Measurements from ENCODE around the gene LAMA2.

Gene LAMA2

DNA sequence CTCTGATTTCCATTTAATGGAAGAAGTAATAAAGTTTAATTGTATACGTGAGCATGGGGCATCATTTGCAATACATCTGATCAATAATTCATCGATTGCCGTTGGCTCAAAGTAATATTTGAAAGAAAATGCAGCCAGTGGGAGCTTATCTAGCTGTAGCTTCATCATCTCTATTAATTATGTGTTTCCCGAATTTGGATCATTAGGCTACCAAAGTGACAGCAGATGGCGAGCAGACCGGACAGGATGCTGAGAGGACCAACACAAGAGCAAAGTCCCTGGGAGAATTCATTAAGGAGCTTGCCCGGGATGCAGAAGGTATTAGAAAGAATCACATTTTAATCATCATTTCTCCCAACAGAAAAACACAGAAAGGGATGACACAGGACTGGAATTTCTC lies 500.0 kb downstream of the LAMA2 start:
- DNase-seq, result peak; percentile 61

DNA sequence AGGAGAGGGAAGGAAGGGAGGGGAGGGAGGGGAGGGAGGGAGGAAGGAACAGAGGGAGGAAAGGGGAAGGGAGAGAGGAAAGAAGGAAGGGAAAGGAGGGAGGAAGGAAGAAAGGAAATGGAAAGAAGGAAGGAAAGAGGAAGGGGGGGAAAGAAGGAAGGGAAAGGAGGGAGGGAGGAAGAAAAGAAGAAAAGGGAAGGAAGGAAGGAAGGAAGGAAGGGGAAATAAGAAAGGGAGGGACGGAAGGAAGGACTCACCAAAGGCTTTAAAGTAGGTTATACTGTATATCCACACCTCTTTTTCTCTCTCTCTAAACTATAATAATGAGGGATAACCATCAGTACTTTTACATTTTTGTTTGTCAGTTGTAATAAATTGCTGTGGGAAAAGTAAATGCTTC lies 502.2 kb downstream of the LAMA2 start:
- DNase-seq, result no peak

DNA sequence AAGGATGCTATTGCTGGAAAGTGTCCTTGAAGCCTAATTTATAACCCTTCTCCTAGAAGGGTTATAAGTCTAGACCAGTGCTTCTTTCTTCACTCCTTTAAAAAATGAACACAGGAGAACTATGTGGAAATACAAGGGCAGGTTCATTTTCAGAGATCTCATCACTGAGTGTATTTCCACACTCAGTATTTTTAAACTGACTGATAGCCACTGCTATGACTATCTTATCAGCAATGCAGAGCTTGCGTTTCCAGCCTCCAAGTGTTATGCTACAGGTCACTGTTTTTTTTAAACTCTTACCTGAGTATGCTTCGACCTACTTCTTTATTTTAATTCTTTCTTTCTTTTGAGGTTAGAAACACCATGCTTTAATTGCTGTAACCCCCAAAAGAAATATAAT lies 508.0 kb downstream of the LAMA2 start:
- no peak for DNase-seq

DNA sequence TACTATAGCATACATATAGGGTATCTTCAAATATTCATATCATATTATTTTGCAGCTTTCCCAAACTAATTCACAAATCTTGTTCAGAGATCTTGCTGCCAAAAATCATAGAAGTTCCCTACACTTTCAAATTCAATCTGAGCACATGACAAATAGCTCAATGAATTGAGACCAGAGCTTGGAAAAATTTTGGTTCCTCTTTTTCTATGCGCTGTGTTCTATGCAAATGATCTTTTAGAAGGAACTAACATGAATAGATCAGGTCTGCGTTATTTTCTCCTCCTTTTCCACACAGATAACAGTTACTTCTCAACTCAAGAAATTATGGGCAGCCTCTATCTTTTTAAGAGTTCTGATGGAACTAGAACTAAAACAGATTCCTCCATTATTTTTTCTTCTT lies 510.7 kb downstream of the LAMA2 start:
- DNase-seq, result no peak

DNA sequence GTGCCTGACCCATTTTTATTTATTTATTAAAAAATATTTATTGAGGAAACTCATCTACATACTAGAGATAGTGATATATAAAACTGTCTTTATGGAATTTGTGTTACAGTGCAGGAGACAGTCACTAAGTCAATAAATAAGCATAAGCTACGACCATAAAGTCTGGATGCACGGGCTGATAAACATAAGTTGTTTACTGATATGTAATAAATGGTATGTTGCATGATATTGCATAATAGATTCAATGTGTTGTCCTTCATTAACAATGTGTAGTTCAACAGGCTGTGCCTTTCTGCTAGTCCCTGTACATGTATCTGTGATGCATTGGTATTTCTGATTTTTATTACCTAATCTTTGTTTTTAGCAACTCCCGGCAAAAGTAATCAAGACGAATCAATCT lies 515.8 kb downstream of the LAMA2 start:
- DNase-seq, result no peak

DNA sequence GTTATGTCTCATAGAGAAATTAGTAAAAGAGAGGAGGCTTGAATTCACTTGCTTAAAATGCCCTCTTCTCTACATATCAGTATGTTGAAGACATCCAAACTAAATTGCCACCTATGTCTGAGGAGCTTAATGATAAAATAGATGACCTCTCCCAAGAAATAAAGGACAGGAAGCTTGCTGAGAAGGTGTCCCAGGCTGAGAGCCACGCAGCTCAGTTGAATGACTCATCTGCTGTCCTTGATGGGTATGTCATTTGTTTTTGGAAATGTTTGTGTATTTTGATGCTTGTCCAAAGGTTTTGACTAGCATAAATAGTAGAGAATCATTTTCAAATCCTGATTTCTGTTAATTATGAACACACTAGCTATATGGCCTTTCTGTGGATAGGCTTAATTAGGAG lies 519.3 kb downstream of the LAMA2 start:
- DNase-seq, result no peak

DNA sequence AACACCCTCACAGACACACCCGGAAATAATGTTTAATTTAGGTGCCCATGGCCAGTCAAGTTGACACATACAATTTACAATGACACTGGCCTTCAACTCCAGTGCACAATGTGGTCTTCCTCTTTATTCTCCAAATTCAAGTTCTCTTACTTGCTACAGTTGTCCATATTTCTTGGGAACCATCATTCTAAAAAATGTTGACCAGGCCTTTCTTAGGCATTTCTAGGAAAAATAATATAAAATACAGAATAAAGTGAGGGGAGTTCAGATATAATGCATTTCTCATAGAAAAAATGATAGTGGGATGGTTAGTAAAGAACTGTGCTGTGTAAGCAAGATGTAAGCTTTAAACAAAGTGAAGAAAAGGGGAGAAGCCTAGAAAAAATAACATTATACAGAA lies 528.2 kb downstream of the LAMA2 start:
- DNase-seq, result no peak

DNA sequence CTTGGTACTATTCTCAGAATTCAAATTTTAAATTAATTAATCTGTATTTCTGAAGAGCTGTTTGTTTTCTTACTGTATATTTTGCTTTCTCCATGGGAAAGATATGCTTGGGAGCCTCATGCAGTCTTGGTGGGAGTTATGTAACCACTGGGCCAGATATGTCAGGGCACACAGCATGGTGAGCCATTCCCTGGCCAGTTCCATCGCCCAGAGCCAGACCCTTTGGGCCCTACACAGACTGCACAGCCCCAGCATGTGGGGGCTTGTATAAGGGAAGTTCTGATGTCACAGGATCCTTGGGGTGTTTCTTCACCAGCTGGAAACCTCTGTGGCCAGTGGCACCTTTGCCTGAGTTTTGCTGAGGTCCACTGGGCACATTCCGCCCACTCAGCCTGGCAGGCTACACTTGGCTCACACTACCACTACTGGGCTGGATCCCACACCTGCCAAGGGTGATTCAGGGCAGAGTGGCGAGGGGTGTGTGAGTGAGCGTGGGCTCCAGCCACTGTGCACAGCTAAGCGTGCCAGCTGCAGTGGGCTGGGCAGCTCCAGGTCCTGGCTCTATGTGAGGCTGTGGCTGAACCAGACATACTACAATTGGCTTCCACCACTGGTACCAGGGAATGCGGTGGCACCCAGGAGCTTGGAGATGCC lies 533.5 kb downstream of the LAMA2 start:
- no peak for DNase-seq

DNA sequence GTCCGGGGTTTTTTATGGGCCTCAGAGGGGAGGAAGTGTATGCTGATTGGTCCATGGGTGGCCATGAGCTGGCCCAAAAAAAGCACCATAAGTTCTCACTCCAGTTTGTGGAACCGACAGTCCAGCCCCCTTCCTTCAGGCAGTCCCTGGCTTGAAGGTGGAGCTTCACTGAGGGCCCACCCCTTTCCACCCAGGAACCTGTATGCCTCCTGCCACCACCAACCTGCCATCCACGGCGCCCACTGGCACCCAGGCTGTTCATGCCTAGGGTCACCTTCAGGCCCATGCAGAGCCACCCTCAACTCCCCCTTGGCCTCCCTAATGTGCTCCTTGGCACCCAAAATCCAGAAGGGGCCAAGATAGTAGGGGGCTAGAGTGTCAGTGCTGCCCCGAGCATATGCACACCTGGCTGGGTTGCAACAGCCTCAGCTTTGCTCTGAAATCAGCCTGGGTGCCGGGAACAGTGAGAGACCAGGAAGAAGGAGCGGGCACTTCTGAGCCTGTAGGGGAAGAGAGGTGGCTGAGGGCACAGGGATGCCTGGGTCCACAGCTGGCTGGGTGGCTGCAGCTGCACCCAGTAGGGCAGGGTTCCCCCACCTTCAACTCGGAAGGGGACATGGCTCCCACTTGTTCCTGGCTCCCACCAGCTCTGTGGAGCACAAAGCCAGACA lies 534.6 kb downstream of the LAMA2 start:
- no peak for DNase-seq

DNA sequence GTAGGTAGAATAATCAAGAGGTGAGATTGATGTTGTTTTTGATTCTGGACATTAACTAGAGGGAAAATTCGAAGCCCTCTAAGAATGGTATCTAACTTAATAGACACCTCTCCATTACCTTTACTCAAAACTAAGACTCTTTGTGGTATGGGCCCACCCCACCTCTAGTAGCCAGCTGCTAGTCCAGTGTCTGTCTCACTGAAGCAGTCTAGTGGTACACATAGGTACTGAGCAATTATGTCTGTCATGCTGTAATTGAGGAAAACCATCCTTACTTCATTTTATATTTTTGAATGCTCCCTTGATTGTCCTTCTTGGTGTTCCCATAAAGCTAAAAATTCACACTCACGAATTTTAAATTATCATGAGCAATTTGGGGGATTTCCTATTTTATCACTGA lies 536.4 kb downstream of the LAMA2 start:
- no peak for DNase-seq

DNA sequence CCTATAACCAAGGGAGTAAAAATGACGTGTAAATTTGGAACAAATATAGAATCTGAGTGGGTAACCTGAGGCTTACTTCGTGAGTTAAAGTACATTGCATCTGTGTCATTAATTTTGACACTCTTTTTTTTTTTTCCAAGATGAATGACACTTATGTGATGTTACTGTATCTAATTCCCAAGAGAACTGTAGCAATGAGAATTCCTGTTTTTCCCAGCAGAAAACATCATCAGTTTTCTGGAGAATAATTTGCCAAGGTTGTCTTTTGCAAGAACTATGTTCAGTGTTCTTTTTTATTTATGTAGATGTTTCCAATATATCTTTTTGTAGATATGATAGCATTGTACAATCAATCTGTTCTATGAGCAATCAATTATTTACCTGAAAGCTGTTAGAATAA lies 543.4 kb downstream of the LAMA2 start:
- DNase-seq, result no peak

DNA sequence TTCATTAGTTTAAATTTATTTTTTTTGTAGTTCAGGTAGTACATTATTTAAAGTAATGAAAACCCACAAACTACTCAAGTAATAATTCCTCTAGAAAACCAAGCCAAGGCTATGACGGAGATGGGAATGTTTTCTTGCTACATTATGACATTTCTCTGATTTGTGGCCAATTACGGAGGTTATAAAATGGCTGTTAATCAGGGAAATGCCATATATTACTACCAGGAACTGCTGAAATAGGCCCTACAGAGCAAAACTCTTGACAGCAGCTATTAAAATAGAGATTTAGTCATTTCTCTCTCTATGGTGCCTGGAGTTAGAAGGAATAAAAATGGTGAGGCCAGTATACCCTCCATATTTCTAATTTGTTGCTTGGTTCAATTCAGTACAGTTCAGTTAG lies 547.0 kb downstream of the LAMA2 start:
- no peak for DNase-seq

DNA sequence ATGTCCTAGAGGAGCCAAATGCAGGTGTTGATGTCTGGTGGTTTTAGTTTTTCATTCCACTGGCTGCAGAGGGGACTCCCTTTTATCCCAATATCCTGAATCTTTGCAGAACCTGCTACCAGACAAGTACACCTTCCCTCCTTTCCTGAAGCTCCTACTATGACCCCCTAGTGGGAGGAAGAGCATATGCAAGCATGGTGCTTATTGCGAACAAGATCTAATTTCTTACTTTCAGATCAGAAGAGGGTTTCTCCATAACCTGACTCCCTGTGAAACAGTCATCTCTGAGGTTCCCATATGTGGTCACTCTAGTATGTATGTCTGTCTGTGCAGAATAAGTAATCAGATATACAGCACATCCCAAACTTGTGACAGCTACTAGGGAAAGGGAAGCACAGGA lies 549.8 kb downstream of the LAMA2 start:
- DNase-seq, result no peak

DNA sequence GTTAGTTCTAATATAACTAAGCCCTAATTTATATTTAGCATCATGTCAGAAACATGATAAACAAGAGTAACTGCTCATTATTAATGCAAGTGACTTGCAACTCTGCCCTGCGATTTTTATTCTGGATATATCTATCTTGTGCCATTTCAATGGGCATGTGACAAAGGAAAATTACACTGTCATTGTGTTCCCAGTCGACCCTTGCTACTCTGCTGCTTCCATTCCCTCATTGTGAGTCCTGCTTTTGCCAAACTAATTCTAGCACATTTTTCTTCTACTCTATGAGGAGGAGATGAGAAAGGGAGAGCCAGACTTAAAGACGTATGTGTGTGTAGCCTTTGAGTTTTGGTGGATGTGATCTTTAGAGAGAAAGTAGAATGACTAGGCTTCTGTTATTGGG lies 551.2 kb downstream of the LAMA2 start:
- no peak for DNase-seq

DNA sequence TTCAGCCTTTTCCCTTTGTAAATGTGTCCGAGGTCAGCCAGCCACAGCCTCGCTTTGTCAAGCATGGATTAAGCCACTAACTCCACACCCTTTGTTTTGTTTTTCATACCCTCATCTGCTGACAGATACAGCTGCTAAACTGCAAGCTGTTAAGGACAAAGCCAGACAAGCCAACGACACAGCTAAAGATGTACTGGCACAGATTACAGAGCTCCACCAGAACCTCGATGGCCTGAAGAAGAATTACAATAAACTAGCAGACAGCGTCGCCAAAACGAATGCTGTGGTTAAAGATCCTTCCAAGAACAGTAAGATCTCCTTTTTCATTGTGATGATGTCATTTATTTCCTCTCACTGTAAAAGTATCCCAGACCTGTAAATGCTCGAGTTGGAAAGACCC lies 557.8 kb downstream of the LAMA2 start:
- peak; percentile 54 for DNase-seq

DNA sequence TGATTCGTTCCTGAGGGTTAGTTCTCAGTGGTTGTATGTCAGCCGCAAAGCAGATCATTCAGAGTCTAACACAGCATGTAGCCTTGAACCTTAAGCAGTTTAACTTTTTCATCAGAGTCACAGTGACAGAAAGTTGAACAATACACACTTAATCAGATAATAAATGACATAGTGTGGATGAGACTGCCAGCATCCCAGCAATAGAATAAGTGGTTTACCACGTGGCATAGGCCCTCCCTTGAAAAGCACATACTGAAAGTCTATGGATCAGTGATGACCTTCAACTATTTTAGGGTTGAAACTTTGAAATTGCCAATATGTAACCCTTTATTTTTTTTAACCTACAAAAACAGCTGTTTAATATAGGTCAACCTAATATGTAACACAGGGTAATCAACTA lies 561.7 kb downstream of the LAMA2 start:
- DNase-seq, result no peak

DNA sequence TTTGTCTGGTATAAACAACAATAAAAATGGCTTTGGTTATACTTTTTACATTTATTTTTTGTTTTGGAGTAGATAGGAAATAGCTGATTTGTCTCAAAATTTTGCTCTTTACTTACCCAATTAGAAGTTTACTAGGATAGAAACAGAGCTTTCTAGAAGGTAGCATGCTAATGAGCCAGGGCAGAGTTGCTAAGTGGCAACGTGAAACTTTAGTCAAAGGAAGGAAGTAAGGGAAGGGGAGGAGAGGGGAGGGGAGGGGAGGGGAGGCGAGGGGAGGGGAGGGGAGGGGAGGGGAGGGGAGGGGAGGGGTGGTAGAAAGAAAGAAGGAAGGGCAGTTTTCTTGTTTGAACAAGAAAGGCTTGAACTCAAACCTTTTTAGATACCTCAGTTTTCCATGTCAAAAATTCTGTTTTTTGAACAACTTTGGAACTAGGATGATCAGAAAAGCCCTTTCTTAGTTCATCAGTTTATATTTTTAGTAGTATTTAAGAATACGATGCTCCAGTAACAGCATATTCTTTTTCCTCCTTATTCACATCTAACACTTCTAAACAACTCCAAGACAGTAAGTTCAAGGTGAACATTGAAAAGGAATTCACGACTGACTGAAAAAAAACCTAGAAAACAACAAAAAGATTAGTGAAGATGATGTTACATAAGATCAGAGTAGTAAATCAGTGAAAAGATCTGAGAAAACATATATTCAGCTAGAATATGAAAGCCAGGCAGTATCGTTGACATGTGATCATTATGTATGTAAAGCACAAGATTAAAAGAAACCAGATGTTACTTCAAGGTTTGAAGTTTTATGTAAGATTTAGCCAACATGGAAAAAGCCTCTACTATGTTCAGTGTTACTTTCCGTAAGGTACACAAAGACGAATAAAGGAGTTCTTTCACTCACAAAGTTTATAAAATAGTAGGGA lies 563.6 kb downstream of the LAMA2 start:
- no peak for DNase-seq

DNA sequence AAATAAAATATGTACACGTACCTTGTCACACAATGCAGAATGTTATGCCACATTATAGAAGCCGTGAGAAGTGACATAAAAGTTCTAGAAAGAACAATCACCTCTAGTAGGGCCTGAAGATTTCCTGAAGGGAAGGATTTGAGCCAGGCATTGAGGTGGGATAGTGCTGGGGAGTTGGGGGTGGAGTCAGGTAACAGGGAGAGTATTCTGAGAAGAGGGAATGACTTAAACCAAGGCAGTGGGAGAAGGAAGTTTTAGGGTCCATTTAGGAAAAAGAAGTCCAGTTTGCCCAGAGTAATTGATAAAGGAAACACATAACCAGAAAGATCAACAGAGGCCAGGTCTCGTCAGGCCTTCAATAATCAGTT lies 564.2 kb downstream of the LAMA2 start:
- no peak for DNase-seq

DNA sequence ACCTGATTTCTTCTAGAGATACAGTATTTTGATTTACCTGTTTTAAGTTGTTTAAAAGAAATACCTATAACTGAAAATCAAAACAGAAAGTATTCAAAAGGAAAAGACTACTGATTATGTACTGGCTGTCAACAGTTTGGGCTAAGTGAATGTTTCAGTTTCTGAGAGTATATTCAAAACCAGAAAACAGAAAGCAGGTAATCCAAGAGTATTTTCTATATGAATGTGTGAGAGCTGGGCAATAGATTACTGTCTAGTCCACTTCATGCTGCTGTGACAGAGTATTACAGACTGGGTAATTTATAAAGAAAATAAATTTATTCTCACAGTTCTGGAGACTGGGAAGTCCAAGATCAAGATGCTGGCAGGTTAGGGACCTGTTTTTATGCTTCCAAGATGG lies 566.0 kb downstream of the LAMA2 start:
- DNase-seq, result no peak

DNA sequence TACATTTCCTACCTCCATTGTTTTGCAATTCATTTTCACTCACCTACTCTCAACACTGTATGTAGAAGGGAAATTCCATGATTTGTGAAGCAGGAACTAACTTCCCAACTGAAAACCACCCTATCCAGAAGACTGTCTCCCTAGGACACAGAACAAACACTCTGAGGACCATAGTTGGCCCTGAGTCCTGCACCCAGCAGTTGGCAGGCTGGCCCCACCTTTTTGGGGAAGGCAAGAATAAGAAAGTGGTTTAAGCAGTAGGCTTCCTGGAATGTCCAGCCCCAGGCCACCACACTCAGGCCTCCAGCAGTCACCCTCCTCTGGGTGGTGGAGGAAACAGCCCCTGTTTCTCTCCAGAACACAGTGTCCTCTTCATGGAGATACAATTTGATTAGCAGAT lies 568.2 kb downstream of the LAMA2 start:
- DNase-seq, result no peak

DNA sequence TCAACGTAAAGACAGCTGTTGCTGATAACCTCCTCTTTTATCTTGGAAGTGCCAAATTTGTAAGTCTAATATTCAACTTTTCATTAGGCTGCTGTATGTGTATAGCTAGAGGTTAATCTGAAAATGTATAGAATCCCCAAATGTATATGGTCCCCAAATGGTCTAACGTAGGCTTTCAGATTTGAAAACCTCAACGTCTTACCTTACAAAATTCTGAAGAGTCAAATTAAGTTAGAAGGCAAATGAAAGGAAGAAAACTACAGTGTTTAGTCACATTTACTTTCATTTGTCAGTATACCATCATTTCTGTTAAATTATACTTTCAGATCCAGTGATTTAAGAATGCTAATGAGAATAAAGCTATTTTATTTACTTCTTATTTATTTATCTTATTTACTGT lies 570.1 kb downstream of the LAMA2 start:
- no peak for DNase-seq

DNA sequence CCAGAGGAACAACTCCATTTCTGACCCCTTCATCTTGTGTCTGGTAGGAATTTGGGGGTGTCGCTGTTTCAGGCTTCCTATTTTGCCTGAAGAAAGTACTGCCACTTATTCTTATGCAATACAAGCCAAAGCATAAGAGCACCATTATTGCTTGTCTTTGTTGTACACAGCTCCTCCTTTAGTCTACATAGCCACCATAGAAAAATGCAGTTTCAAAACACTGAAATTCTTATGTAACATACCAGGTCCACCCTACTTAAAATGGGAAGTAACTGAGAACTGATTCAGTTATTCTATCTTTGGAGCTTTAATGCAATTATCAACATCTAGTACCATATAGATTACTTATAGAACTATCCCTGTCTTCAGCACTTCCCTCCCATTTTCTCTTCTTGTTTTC lies 571.5 kb downstream of the LAMA2 start:
- no peak for DNase-seq

DNA sequence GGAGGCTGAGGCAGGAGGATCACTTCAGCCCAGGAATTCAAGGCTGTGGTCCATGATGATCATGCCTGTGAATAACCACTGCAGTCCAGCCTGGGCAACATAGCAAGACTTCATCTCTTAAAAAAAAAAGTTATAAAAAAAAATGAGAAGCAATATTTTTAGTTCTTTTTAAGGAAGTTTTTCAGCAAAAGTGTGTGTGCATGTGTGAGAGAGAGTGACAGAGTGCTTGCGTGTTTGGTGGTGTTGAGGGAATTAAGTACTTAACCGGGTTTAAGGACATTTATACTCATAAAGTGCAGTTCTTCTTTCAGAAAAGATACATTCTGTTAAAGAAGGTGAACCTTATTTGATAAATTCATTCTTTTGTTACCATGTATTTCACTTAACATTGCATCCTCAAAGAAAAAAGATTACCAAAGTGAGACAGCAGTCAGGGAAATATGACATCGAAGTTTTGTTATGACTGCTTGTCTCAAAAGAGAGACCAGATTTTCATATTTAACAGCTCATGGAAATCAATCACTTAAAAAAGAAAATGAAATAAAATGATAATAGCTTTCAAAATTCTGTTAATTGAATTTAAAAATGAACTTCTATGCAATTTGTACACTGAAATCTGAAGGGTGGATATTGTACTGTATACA lies 572.3 kb downstream of the LAMA2 start:
- DNase-seq, result no peak

DNA sequence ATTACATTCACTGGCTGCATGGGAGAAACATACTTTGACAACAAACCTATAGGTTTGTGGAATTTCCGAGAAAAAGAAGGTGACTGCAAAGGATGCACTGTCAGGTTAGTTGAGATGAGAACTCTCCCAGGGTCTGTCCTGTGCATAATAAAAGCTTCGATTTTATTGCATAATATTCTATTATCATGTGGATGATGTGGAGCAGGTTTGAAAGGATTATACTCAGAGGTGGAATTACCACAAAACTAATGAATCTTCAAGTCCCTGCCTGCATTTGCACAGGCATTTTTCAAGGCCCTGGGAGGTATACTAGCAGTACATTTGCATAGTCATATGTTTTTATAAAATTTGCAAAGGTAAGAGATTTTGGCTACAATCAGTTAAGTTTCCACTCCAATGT lies 577.3 kb downstream of the LAMA2 start:
- DNase-seq, result no peak

All from eye (tissue), 1 donor.